SK-N-SH (cell line): ENCODE data around the gene ZBTB5.

Source experiments
- EZH2phosphoT487 ChIP-seq: fragments of 200-600 bp; sonication (generic); IDR thresholded peaks from 2 replicates; pipeline ENCODE4 v1.6.1; 2017; ENCODE audit warnings: low read depth, mixed run types, mild to moderate bottlenecking, antibody characterized with exemption, moderate library complexity, borderline replicate concordance
- RFX5 ChIP-seq: IDR thresholded peaks from 2 replicates; pipeline ENCODE4 v1.6.1; 2012; ENCODE audit warnings: mild to moderate bottlenecking, improper control_type of control experiment, low read length

DNA sequence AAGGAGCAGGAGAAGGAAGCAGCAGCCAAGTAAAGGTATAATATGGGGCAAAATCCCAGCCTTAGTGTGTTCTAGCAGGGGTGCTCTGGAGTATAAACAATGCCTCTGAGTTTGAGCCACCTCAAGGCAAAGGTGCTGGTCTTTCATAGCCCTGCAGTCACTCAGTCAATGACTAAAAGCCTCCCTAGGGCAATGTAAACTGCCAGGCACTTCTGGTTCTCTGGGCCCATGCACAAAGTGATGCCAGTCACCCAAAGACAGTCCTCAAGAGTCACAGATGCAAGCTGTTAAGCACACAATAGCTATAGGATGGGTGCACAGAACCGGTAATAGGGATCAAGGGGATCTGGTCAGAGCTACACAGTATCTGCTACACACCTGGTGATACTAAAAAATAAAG is 12.6 kb downstream of the ZBTB5 start:
- TF ChIP-seq RFX5 (no peak), EZH2phosphoT487 (no peak)
